Prostate gland (tissue), 2 donors: ENCODE data around the gene MAGEB18. TPM values are rescaled to one million over a fixed set of nuclear protein-coding genes. Genes with fewer than 3 reads are reported as not detected.

ENCODE experiments used
- DNase-seq: peaks from one replicate; pipeline ENCODE4 v3.0.0-alpha.2; 2019; ENCODE audit warnings: low spot score
- H3K27ac ChIP-seq, 2 donors: fragments of 200-600 bp; sonication (generic); 2 replicates each; pipeline ENCODE4 v1.5.1; 2017 to 2019
- H3K27me3 ChIP-seq: fragments of 200-600 bp; sonication (generic); replicated peaks from 2 replicates; pipeline ENCODE4 v1.5.1; 2019; ENCODE audit not compliant: insufficient read depth
- H3K36me3 ChIP-seq, 2 donors: fragments of 200-600 bp; sonication (generic); 1 replicate in 1 of 2; 2 replicates in 1 of 2; pipeline versions ENCODE4 v1.5.1 to v1.8.1; 2017 to 2019
- H3K4me1 ChIP-seq: fragments of 200-600 bp; sonication (generic); replicated peaks from 2 replicates; pipeline ENCODE4 v1.5.1; 2019
- H3K4me3 ChIP-seq, 2 donors: fragments of 200-600 bp; sonication (generic); 2 replicates each; pipeline ENCODE4 v1.5.1; 2017 to 2019
- H3K9me3 ChIP-seq: fragments of 200-600 bp; sonication (generic); 2 replicates; pipeline ENCODE4 v1.5.1; 2017
- CTCF ChIP-seq, 4 experiments: fragments of 200-600 bp in 2 of 4; fragments of 450-650 bp in 2 of 4; sonication (generic) in 2 of 4; IDR thresholded peaks; 1 replicate in 3 of 4; 2 replicates in 1 of 4; pipeline ENCODE4 v1.5.1; 2016 to 2019; ENCODE audit warnings: antibody characterized with exemption in 4 of 4, mild to moderate bottlenecking in 2 of 4, moderate library complexity in 2 of 4
- POLR2A ChIP-seq: fragments of 450-650 bp; IDR thresholded peaks from one replicate; pipeline ENCODE4 v1.6.1; 2016; ENCODE audit warnings: antibody characterized with exemption, mild to moderate bottlenecking
- POLR2AphosphoS5 ChIP-seq: sonication (generic); formaldehyde crosslinking; IDR thresholded peaks from one replicate; pipeline ENCODE4 v1.6.1; 2017; ENCODE audit warnings: antibody characterized with exemption
- WGBS: methylation state at CpG from one replicate; pipeline ENCODE4 v1.1.5; 2018; 5-methylcytosine and 5-hydroxymethylcytosine counted together
- intact Hi-C: fragments of 100-400 bp; cut with DNase I; formaldehyde crosslinking; loops from one replicate; pipeline ENCODE4 v1.14.2; 2022
- total RNA-seq, 2 donors: library from RNA; depleted of rRNA; stranded (reverse); fragments of >200 nt; gene quantifications; one replicate each; pipeline ENCODE4 v1.1.0, GENCODE V29; 2016

The MAGEB18 gene
- total RNA-seq, 2 donors from 2014 or later = not detected

GRCh38 chrX:26160301-26160700, 22.2 kb downstream of the MAGEB18 start, which contains the start of gene MAGEB6B:
Gene MAGEB6B (plus strand): TSS chrX:26160601. CDS start chrX:26160601, 0 bp downstream.
- no peak within 1 kb of the TSS for H3K27ac ChIP-seq
- TF ChIP-seq CTCF (IDR thresholded peaks at IDR 0.05) = no peak
- no peak for TF ChIP-seq POLR2AphosphoS5
- TF ChIP-seq POLR2A = no peak
- intact Hi-C loops = no loop called here
- H3K27me3 ChIP-seq = no peaks in the 10 kb centered on the region
- no peak for DNase-seq
- H3K4me1 ChIP-seq = no peaks in the 10 kb centered on the region
- H3K4me3 ChIP-seq = no peak within 1 kb of the TSS
- WGBS = 89% methylated on average over 10 of the region's 10 CpGs
- no peaks in the 10 kb centered on the region for H3K9me3 ChIP-seq
- no peaks in the 10 kb centered on the region for H3K36me3 ChIP-seq

Other genes with a start within 250 kb of the MAGEB18 start
- gene MAGEB6B, start 22.3 kb downstream of the MAGEB18 start, total RNA-seq = not detected
- gene MAGEB6, start 54.1 kb downstream of the MAGEB18 start, total RNA-seq = 1 to 10 TPM in 1 of 2 donors, not detected in 1; 2.4 TPM
- not detected for gene MAGEB5, start 77.8 kb downstream of the MAGEB18 start, total RNA-seq